Measurements from ENCODE around the gene SLC12A7.

The SLC12A7 gene

DNA sequence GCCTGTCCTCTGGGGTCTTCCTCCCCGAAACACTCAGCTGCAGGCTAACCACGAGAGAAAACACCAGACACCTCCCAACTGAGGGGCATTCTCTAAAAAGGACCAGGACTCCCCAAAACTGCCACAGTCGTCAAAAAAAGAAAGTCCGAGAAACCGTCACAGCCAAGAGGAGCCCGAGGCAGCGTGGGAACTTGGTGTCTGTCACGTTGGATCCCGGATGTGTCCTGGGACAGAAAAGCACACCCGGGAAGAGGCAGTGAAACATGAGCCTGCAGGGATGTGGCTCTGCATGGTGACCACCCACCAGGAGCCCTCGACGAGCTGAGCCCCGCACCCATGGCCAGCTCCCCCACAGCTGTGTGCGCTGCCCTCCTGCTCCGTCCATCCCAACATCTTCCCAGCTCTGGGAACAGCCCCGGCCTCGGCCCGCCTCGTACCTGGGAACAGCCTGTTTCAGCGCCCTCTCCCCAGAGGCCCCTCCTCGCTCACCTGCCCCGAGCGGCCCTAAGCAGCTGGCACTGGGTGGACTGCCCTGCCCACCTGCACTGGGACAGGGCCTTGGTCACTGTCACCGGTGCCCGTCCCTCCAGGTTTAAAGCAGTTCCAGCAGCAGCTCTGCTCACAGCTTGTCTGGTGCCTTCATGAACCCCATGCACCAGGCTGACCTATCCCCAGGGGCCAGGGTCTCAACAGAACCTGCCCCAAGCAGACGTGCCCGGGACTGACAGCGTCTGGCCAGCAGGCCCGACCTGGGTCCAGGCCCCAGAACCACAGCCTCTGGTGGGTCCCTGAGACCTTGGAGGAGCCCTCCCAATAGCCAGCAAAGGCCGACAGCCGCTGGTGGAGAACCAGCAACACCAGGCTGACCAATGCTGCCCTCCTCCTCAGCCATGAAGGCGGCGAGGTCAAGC lies 10.9 kb downstream of the SLC12A7 start:
- TF ChIP-seq FOXP2 (optimal IDR thresholded peaks at IDR 0.05; ENCODE audit: borderline replicate concordance, extremely low read depth, extremely low read length, insufficient read depth) = no peak
- TF ChIP-seq POLR2AphosphoS5 (IDR thresholded peaks at IDR 0.05; ENCODE audit: low read depth, low read length) = no peak
- TF ChIP-seq TAF1 (IDR thresholded peaks at IDR 0.05; ENCODE audit: borderline replicate concordance, insufficient read depth, low read length) = no peak
- no peak for TF ChIP-seq SIN3A (IDR thresholded peaks at IDR 0.05; ENCODE audit: borderline replicate concordance, insufficient read depth, low read length)
- TF ChIP-seq, protein P1, sequence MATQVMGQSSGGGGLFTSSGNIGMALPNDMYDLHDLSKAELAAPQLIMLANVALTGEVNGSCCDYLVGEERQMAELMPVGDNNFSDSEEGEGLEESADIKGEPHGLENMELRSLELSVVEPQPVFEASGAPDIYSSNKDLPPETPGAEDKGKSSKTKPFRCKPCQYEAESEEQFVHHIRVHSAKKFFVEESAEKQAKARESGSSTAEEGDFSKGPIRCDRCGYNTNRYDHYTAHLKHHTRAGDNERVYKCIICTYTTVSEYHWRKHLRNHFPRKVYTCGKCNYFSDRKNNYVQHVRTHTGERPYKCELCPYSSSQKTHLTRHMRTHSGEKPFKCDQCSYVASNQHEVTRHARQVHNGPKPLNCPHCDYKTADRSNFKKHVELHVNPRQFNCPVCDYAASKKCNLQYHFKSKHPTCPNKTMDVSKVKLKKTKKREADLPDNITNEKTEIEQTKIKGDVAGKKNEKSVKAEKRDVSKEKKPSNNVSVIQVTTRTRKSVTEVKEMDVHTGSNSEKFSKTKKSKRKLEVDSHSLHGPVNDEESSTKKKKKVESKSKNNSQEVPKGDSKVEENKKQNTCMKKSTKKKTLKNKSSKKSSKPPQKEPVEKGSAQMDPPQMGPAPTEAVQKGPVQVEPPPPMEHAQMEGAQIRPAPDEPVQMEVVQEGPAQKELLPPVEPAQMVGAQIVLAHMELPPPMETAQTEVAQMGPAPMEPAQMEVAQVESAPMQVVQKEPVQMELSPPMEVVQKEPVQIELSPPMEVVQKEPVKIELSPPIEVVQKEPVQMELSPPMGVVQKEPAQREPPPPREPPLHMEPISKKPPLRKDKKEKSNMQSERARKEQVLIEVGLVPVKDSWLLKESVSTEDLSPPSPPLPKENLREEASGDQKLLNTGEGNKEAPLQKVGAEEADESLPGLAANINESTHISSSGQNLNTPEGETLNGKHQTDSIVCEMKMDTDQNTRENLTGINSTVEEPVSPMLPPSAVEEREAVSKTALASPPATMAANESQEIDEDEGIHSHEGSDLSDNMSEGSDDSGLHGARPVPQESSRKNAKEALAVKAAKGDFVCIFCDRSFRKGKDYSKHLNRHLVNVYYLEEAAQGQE (IDR thresholded peaks at IDR 0.05; ENCODE audit: insufficient read depth in 1 of 2, low read depth in 2 of 2, low read length in 2 of 2) = no peak

DNA sequence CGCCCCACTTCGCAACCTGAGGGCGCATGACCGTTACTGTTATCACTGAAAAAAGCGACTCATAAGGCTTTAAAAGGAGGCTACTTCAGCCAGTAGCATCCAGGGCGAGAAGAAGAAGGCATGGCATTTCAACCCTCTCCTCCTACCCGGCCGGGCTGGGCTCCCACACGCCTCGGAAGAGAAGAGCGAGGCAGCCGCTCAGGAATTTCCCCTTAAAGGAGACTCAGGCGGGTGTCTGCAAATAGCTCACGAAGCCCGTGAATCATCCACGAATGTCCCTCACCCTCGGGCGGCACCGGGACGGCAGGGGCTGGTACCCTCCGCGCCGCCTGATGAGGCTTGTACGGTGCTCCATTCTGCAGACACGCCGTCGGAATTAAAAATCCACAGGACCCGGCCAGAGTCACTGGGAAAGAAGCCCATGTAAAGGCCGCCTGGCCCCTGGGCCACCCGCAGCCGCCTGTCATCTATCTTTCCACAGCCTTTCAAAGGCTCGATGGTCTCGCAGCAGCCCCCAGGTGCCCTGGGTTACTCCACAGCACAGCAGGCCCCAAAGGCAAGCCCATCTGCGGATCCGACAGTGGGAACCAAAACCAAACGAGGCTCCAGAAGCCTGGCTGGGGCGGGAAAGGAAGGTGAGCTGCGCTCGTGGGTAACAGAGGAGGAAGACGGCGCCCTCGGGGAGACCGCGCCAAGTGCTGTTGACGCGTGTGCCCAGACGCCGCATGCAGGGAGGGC lies 11.8 kb downstream of the SLC12A7 start:
- TF ChIP-seq FOXP2 (optimal IDR thresholded peaks at IDR 0.05; ENCODE audit: borderline replicate concordance, extremely low read depth, extremely low read length, insufficient read depth) (no peak), SIN3A (IDR thresholded peaks at IDR 0.05; ENCODE audit: borderline replicate concordance, insufficient read depth, low read length) (no peak), POLR2AphosphoS5 (IDR thresholded peaks at IDR 0.05; ENCODE audit: low read depth, low read length) (no peak), TAF1 (IDR thresholded peaks at IDR 0.05; ENCODE audit: borderline replicate concordance, insufficient read depth, low read length) (no peak)
- TF ChIP-seq, protein P1 (IDR thresholded peaks at IDR 0.05; ENCODE audit: insufficient read depth in 1 of 2, low read depth in 2 of 2, low read length in 2 of 2) = no peak

DNA sequence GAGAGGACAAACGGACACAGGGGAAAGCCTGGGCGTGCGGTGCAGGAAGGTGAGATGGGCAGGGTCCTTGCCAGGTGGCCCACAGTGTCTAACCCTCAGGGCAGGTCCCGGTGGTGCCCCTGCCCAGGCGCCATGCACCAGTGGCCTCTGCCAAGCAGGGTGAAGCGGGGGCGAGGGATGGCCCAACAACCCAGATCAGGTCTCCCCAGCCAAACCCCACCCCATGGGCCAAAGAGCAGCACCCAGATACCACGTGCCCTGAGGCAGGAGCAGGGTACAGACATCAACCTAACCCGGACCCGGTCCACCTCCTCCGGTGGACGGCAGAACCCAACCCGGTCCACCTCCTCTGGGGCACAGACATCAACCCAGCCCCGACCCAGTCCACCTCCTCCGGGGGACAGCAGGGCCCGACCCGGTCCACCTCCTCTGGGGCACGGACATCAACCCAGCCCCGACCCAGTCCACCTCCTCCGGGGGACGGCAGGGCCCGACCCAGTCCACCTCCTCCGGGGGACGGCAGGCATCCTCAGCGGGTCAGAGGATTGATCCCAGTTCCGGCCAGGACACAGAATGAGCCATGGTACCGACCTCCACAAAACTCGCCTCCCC lies 12.8 kb downstream of the SLC12A7 start:
- TF ChIP-seq POLR2AphosphoS5 (IDR thresholded peaks at IDR 0.05; ENCODE audit: low read depth, low read length) (no peak), SIN3A (IDR thresholded peaks at IDR 0.05; ENCODE audit: borderline replicate concordance, insufficient read depth, low read length) (no peak), FOXP2 (optimal IDR thresholded peaks at IDR 0.05; ENCODE audit: borderline replicate concordance, extremely low read depth, extremely low read length, insufficient read depth) (no peak), TAF1 (IDR thresholded peaks at IDR 0.05; ENCODE audit: borderline replicate concordance, insufficient read depth, low read length) (no peak)
- TF ChIP-seq, protein P1 (IDR thresholded peaks at IDR 0.05; ENCODE audit: insufficient read depth in 1 of 2, low read depth in 2 of 2, low read length in 2 of 2) = no peak

DNA sequence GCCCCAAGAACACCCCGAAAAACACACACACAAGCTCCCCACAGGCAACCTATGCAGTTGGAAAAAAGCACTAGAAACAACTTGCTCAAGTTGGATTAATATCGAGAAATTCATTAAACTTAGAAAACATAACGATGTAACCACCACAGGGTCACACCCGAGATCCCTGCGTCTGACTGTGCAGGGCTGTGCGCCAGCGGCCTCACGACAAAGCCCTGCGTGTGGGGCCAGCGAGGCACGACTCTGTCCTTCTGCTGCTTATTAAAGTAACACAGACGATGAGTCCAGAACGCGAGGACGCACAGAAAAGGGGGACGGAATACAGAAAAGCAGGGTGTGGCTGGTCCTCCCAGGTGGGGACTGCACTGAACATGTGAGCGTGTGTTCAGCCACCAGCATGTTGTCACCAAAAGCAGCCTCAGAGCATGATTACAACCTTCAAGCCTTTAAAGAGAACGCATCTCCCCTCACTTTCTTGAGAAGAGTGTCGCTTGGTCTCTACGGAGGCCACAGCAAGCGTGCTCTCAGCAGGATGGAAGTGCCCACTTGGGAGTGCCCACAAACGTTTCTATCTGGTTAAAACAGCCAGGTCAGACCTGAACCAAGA lies 14.4 kb downstream of the SLC12A7 start:
- TF ChIP-seq FOXP2 (optimal IDR thresholded peaks at IDR 0.05; ENCODE audit: borderline replicate concordance, extremely low read depth, extremely low read length, insufficient read depth) (no peak), TAF1 (IDR thresholded peaks at IDR 0.05; ENCODE audit: borderline replicate concordance, insufficient read depth, low read length) (no peak), SIN3A (IDR thresholded peaks at IDR 0.05; ENCODE audit: borderline replicate concordance, insufficient read depth, low read length) (no peak), POLR2AphosphoS5 (IDR thresholded peaks at IDR 0.05; ENCODE audit: low read depth, low read length) (no peak)
- TF ChIP-seq, protein P1 (IDR thresholded peaks at IDR 0.05; ENCODE audit: insufficient read depth in 1 of 2, low read depth in 2 of 2, low read length in 2 of 2) = no peak

Measured in PFSK-1 (cell line).